CD14-positive monocyte (primary cell): ENCODE results near the gene DRAP1. TPM values are rescaled to one million over a fixed set of nuclear protein-coding genes. Genes with fewer than 3 reads are reported as not detected.

Experiments
- DNase-seq, 3 donors: peaks; one replicate each; pipeline ENCODE4 v3.0.0-alpha.2; 2011 to 2022
- H2AFZ ChIP-seq: 2 replicates; pipeline ENCODE4 v1.6.0; 2012; ENCODE audit warnings: mild to moderate bottlenecking, low read depth, low read length, inconsistent platforms; ENCODE audit not compliant: insufficient read depth, poor library complexity, severe bottlenecking
- H3K27ac ChIP-seq, 2 donors: 1 replicate in 1 of 2; 2 replicates in 1 of 2; pipeline ENCODE4 v1.5.1; 2012 to 2013; ENCODE audit warnings: low read length in 2 of 2, control low read depth in 1 of 2, inconsistent platforms in 1 of 2, low read depth in 1 of 2, mild to moderate bottlenecking in 1 of 2
- H3K27me3 ChIP-seq, 2 donors: one replicate each; pipeline versions ENCODE4 v1.6.0 to v1.6.1; 2011 to 2013; ENCODE audit warnings: low read length in 2 of 2; ENCODE audit not compliant: control insufficient read depth in 2 of 2, insufficient read depth in 2 of 2
- H3K36me3 ChIP-seq, 2 donors: replicated peaks in 1 of 2; 1 replicate in 1 of 2; 2 replicates in 1 of 2; pipeline versions ENCODE4 v1.5.1 to v1.6.1; 2012 to 2013; ENCODE audit warnings: low read length in 2 of 2, control low read depth in 1 of 2, inconsistent platforms in 1 of 2, mild to moderate bottlenecking in 1 of 2; ENCODE audit not compliant: insufficient read depth in 2 of 2, control insufficient read depth in 1 of 2
- H3K4me1 ChIP-seq, 2 donors: 1 replicate in 1 of 2; 2 replicates in 1 of 2; pipeline versions ENCODE4 v1.5.1 to v1.6.1; 2012 to 2013; ENCODE audit warnings: low read length in 2 of 2, control low read depth in 1 of 2, inconsistent platforms in 1 of 2, mild to moderate bottlenecking in 1 of 2, moderate library complexity in 1 of 2; ENCODE audit not compliant: insufficient read depth in 2 of 2, control insufficient read depth in 1 of 2
- H3K4me2 ChIP-seq: replicated peaks from 2 replicates; pipeline ENCODE3; 2012; ENCODE audit warnings: low read length, moderate library complexity, mild to moderate bottlenecking; ENCODE audit not compliant: poor library complexity, severe bottlenecking; ENCODE audit errors: extremely low read depth
- H3K4me3 ChIP-seq, 3 experiments: fragments of 200-600 bp in 1 of 3; sonication (generic) in 1 of 3; replicated peaks in 1 of 3; 1 replicate in 2 of 3; 2 replicates in 1 of 3; pipeline ENCODE4 v1.5.1; 2011 to 2013; ENCODE audit warnings: low read length in 3 of 3, mild to moderate bottlenecking in 3 of 3, control low read depth in 2 of 3, low read depth in 2 of 3, inconsistent platforms in 1 of 3, moderate library complexity in 1 of 3
- H3K79me2 ChIP-seq: 2 replicates; pipeline ENCODE4 v1.6.0; 2012; ENCODE audit warnings: mild to moderate bottlenecking, control low read depth, inconsistent platforms, low read length, moderate library complexity; ENCODE audit not compliant: insufficient read depth
- H3K9ac ChIP-seq: 2 replicates; pipeline ENCODE4 v1.6.0; 2017; ENCODE audit warnings: low read length, mild to moderate bottlenecking; ENCODE audit not compliant: insufficient read depth, poor library complexity, severe bottlenecking
- H3K9me3 ChIP-seq, 2 donors: replicated peaks in 1 of 2; 1 replicate in 1 of 2; 2 replicates in 1 of 2; pipeline versions ENCODE4 v1.5.1 to v1.6.1; 2012 to 2013; ENCODE audit warnings: low read length in 2 of 2, control low read depth in 1 of 2; ENCODE audit not compliant: control insufficient read depth in 1 of 2, insufficient read depth in 1 of 2
- H4K20me1 ChIP-seq: 2 replicates; pipeline ENCODE4 v1.6.0; 2012; ENCODE audit warnings: mild to moderate bottlenecking, low read length, control low read depth, moderate library complexity; ENCODE audit not compliant: insufficient read depth
- H3K27ac Mint-ChIP-seq, 7 donors: one replicate each; pipeline ENCODE4 v1.8.0; 2020; ENCODE audit warnings: mild to moderate bottlenecking in 7 of 7, mixed read lengths in 7 of 7, moderate library complexity in 6 of 7, inconsistent platforms in 2 of 7
- H3K27me3 Mint-ChIP-seq, 3 donors: one replicate each; pipeline ENCODE4 v1.8.0; 2021 to 2022; ENCODE audit warnings: low read depth in 3 of 3, mild to moderate bottlenecking in 3 of 3, mixed read lengths in 3 of 3, moderate library complexity in 3 of 3, inconsistent platforms in 1 of 3
- H3K36me3 Mint-ChIP-seq, 2 donors: one replicate each; pipeline ENCODE4 v1.8.0; 2020; ENCODE audit warnings: mixed read lengths in 2 of 2, inconsistent platforms in 1 of 2, mild to moderate bottlenecking in 1 of 2
- H3K4me1 Mint-ChIP-seq: one replicate; pipeline ENCODE4 v1.8.0; 2020; ENCODE audit warnings: mild to moderate bottlenecking, mixed read lengths
- H3K4me3 Mint-ChIP-seq, 2 donors: one replicate each; pipeline ENCODE4 v1.8.0; 2020; ENCODE audit warnings: mild to moderate bottlenecking in 2 of 2, mixed read lengths in 2 of 2, moderate library complexity in 1 of 2
- H3K9me3 Mint-ChIP-seq, 7 donors: one replicate each; pipeline ENCODE4 v1.8.0; 2020 to 2022; ENCODE audit warnings: mixed read lengths in 7 of 7, mild to moderate bottlenecking in 6 of 7, moderate library complexity in 6 of 7, inconsistent platforms in 2 of 7
- CTCF ChIP-seq: fragments of 200-600 bp; IDR thresholded peaks from one replicate; pipeline ENCODE4 v1.8.0; 2022; ENCODE audit warnings: antibody characterized with exemption, mild to moderate bottlenecking
- WGBS: methylation state at CpG from one replicate; pipeline ENCODE4 v1.1.5; 2013; ENCODE audit warnings: missing lambda C conversion rate; ENCODE audit not compliant: insufficient coverage; 5-methylcytosine and 5-hydroxymethylcytosine counted together
- intact Hi-C, 2 donors: fragments of 100-400 bp; cut with micrococcal nuclease; formaldehyde crosslinking; loops; one replicate each; pipeline versions ENCODE4 v1.15.0 to v1.15.1; 2023
- polyA plus RNA-seq, 3 donors: library from polyadenylated mRNA; depleted of rRNA in 1 of 3; unstranded in 2 of 3; stranded (reverse) in 1 of 3; fragments of 300-500 nt in 2 of 3; fragments of >200 nt in 1 of 3; fragmentation: Illumina TruSeq in 2 of 3; gene quantifications; 1 replicate in 2 of 3; 2 replicates in 1 of 3; pipeline ENCODE4 v1.2.3, GENCODE V29; 2012 to 2021

The DRAP1 gene
- polyA plus RNA-seq, 3 donors = 68.3 to 97.2 (median 72.1) TPM

GRCh38 chr11:65882120-65883057 is 36.8 kb upstream of the DRAP1 start:
- no peak overlapping the region for H3K9ac ChIP-seq
- TF ChIP-seq CTCF = no peak

GRCh38 chr11:65883058-65883761 is 36.0 kb upstream of the DRAP1 start:
- Histone ChIP-seq H4K20me1 (peaks cover 15% of the 10 kb centered on the region), H3K79me2 (peaks cover 22% of the 10 kb centered on the region), H3K27ac (no peak overlapping the region), H3K4me3 (no peak overlapping the region), H3K4me2 (no peak overlapping the region), H3K36me3 (peaks cover 36 to 46% of the 10 kb centered on the region in 2 donors), H3K9me3 (no peaks in the 10 kb centered on the region), H3K27me3 (no peaks in the 10 kb centered on the region), H3K9ac (no peak overlapping the region), H2AFZ (no peak overlapping the region), H3K4me1 (peaks cover 23 to 43% of the 10 kb centered on the region in 2 donors)
- H3K27ac Mint-ChIP-seq = peak overlapping the region in 1 of 7 donors; percentile 25
- peaks cover 40% of the 10 kb centered on the region for H3K4me1 Mint-ChIP-seq
- no peak overlapping the region for H3K4me3 Mint-ChIP-seq
- 92% methylated on average over 7 of the region's 13 CpGs for WGBS
- peaks cover 0 to 2% (median 0%) of the 10 kb centered on the region in 3 donors for H3K27me3 Mint-ChIP-seq
- TF ChIP-seq CTCF = no peak
- peaks cover 44 to 56% of the 10 kb centered on the region in 2 donors for H3K36me3 Mint-ChIP-seq
- intact Hi-C loops = loop anchor here in 1 of 2 donors (5.0 kb wide), 1 partner anchor 104 kb away; no protein-coding TSS in a partner anchor
- no peak for DNase-seq
- peaks cover 0 to 2% (median 0%) of the 10 kb centered on the region in 7 donors for H3K9me3 Mint-ChIP-seq

More at GRCh38 chr11:65882120-65883057, 36.8 kb upstream of the DRAP1 start:
- peaks cover 0 to 2% (median 0%) of the 10 kb centered on the region in 7 donors for H3K9me3 Mint-ChIP-seq
- WGBS = 93% methylated on average over 21 of the region's 30 CpGs
- Histone ChIP-seq H3K4me1 (peaks cover 17 to 35% of the 10 kb centered on the region in 2 donors), H3K4me3 (no peak overlapping the region), H3K4me2 (no peak overlapping the region), H3K9me3 (no peaks in the 10 kb centered on the region), H3K27ac (no peak overlapping the region), H3K79me2 (peaks cover 15% of the 10 kb centered on the region), H4K20me1 (peaks cover 15% of the 10 kb centered on the region), H3K27me3 (no peaks in the 10 kb centered on the region), H2AFZ (no peak overlapping the region), H3K36me3 (peaks cover 36 to 46% of the 10 kb centered on the region in 2 donors)
- peaks cover 36% of the 10 kb centered on the region for H3K4me1 Mint-ChIP-seq
- peak overlapping the region in 2 of 7 donors; percentile 42 to 50 for H3K27ac Mint-ChIP-seq
- no peak overlapping the region for H3K4me3 Mint-ChIP-seq
- intact Hi-C loops = loop anchor here in 1 of 2 donors (5.0 kb wide), 1 partner anchor 105 kb away; no protein-coding TSS in a partner anchor
- H3K36me3 Mint-ChIP-seq = peaks cover 44 to 56% of the 10 kb centered on the region in 2 donors
- H3K27me3 Mint-ChIP-seq = peaks cover 0 to 2% (median 0%) of the 10 kb centered on the region in 3 donors
- no peak for DNase-seq
